Measurements from ENCODE around the gene FADS1.

- TF ChIP-seq, protein P1, sequence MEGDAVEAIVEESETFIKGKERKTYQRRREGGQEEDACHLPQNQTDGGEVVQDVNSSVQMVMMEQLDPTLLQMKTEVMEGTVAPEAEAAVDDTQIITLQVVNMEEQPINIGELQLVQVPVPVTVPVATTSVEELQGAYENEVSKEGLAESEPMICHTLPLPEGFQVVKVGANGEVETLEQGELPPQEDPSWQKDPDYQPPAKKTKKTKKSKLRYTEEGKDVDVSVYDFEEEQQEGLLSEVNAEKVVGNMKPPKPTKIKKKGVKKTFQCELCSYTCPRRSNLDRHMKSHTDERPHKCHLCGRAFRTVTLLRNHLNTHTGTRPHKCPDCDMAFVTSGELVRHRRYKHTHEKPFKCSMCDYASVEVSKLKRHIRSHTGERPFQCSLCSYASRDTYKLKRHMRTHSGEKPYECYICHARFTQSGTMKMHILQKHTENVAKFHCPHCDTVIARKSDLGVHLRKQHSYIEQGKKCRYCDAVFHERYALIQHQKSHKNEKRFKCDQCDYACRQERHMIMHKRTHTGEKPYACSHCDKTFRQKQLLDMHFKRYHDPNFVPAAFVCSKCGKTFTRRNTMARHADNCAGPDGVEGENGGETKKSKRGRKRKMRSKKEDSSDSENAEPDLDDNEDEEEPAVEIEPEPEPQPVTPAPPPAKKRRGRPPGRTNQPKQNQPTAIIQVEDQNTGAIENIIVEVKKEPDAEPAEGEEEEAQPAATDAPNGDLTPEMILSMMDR (IDR thresholded peaks at IDR 0.05; ENCODE audit: low read depth, low read length, poor library complexity, severe bottlenecking) = no peak
- no peak for TF ChIP-seq EZH2phosphoT487 (IDR thresholded peaks at IDR 0.05; ENCODE audit: borderline replicate concordance, low read length)
These were observed 21.3 kb downstream of the FADS1 start for GRCh38 chr11:61795459-61795858.
